NCI-H2171 treated with DMSO at 0.1 percent for 48 hours (cell line): ENCODE data around the gene ATXN7L1.

Experiments
- DNase-seq: peaks from one replicate; lab custom pipeline; 2025; lab: John Stamatoyannopoulos, UW

Gene ATXN7L1

GRCh38 chr7:105674200-105674920, 202.0 kb downstream of the ATXN7L1 start:
- DNase-seq: no peak

- peak; percentile 94 for DNase-seq
Observed at GRCh38 chr7:105673367-105674084, 202.9 kb downstream of the ATXN7L1 start.

GRCh38 chr7:105672801-105673200, 203.6 kb downstream of the ATXN7L1 start:
- peak; percentile 88 for DNase-seq

GRCh38 chr7:105666324-105666723, 210.1 kb downstream of the ATXN7L1 start:
- DNase-seq: no peak

- DNase-seq: no peak
Observed at GRCh38 chr7:105665684-105666083, 210.7 kb downstream of the ATXN7L1 start.

GRCh38 chr7:105664816-105665525, 211.4 kb downstream of the ATXN7L1 start:
- peak; percentile 92 for DNase-seq

- DNase-seq: no peak
Observed at GRCh38 chr7:105662998-105663397, 213.4 kb downstream of the ATXN7L1 start.

- DNase-seq: no peak
Observed at GRCh38 chr7:105661625-105662024, 214.8 kb downstream of the ATXN7L1 start.

- DNase-seq: no peak
Observed at GRCh38 chr7:105656922-105657521, 219.4 kb downstream of the ATXN7L1 start.

- DNase-seq: no peak
Observed at GRCh38 chr7:105655500-105656380, 220.7 kb downstream of the ATXN7L1 start.

GRCh38 chr7:105655067-105655466, 221.3 kb downstream of the ATXN7L1 start:
- DNase-seq: no peak

- DNase-seq: no peak
Observed at GRCh38 chr7:105654095-105654686, 222.2 kb downstream of the ATXN7L1 start.

GRCh38 chr7:105653441-105654005, 222.9 kb downstream of the ATXN7L1 start:
- peak; percentile 56 for DNase-seq

GRCh38 chr7:105652359-105652993, 223.9 kb downstream of the ATXN7L1 start:
- DNase-seq: peak; percentile 69

GRCh38 chr7:105651798-105652197, 224.6 kb downstream of the ATXN7L1 start:
- DNase-seq: no peak

- DNase-seq: no peak
Observed at GRCh38 chr7:105650382-105650970, 225.9 kb downstream of the ATXN7L1 start.

- peak; percentile 65 for DNase-seq
Observed at GRCh38 chr7:105649727-105650381, 226.5 kb downstream of the ATXN7L1 start.

GRCh38 chr7:105648561-105649401, 227.6 kb downstream of the ATXN7L1 start:
- DNase-seq: peak; percentile 97
